Fibroblast of lung (primary cell): Measurements from ENCODE around the gene PDGFB.

ENCODE experiments used
- CTCF ChIP-seq, 2 donors: IDR thresholded peaks in 1 of 2; conservative IDR thresholded peaks in 1 of 2; 1 replicate in 1 of 2; 2 replicates in 1 of 2; pipeline ENCODE4 v1.5.1; 2011 to 2012; ENCODE audit warnings: low read length in 2 of 2, control low read depth in 1 of 2, inconsistent platforms in 1 of 2, low read depth in 1 of 2, mild to moderate bottlenecking in 1 of 2
- EZH2 ChIP-seq: IDR thresholded peaks from 2 replicates; pipeline ENCODE4 v1.5.1; 2012; ENCODE audit warnings: low read length, control low read depth, mild to moderate bottlenecking; ENCODE audit errors: missing control alignments

GRCh38 chr22:39245130-39246039, 603 bp upstream of the PDGFB start:
- TF ChIP-seq CTCF (conservative IDR thresholded peaks at IDR 0.05 in 1 of 2, IDR thresholded peaks at IDR 0.05 in 1 of 2; ENCODE audit: low read depth in 1 of 2, low read length in 2 of 2), result no peak
- peak; percentile 82 for TF ChIP-seq EZH2
